Mononuclear cell (primary cell): ENCODE data around the gene C9orf85. TPM values are rescaled to one million over a fixed set of nuclear protein-coding genes. Genes with fewer than 3 reads are reported as not detected.
"Not testable (repeated sequence)": the region's sequence is repeated elsewhere in the genome, so short reads cannot be mapped to it uniquely, and the experiment has no call there.

Source experiments
- H3K27me3 ChIP-seq: 2 replicates; pipeline ENCODE4 v1.6.0; 2011; ENCODE audit warnings: low read length, control low read depth; ENCODE audit not compliant: insufficient read depth
- H3K4me1 ChIP-seq: 2 replicates; pipeline ENCODE4 v1.5.1; 2011; ENCODE audit warnings: mild to moderate bottlenecking, low read length, control low read depth; ENCODE audit not compliant: insufficient read depth
- H3K4me3 ChIP-seq: 2 replicates; pipeline ENCODE4 v1.5.1; 2011; ENCODE audit warnings: mild to moderate bottlenecking, low read length, moderate library complexity
- H3K9me3 ChIP-seq: 2 replicates; pipeline ENCODE4 v1.5.1; 2011; ENCODE audit warnings: low read depth, mild to moderate bottlenecking, control low read depth, low read length
- total RNA-seq: library from RNA; depleted of rRNA; stranded (reverse); fragments of >200 nt; gene quantifications from one replicate; pipeline ENCODE4 v1.2.3, GENCODE V29; 2012

The C9orf85 gene
- total RNA-seq, 1 donor, result 7.0 TPM

- Histone ChIP-seq H3K4me3 (no peak overlapping the region), H3K4me1 (no peaks in the 10 kb centered on the region), H3K9me3 (no peaks in the 10 kb centered on the region), H3K27me3 (no peaks in the 10 kb centered on the region)
Measured at GRCh38 chr9:71987471-71988371, 76.3 kb downstream of the C9orf85 start.

- Histone ChIP-seq H3K4me1 (no peaks in the 10 kb centered on the region), H3K27me3 (no peaks in the 10 kb centered on the region), H3K4me3 (no peak overlapping the region), H3K9me3 (no peaks in the 10 kb centered on the region)
Measured at GRCh38 chr9:71990466-71990865, 79.0 kb downstream of the C9orf85 start.

GRCh38 chr9:72005451-72005850 lies 94.0 kb downstream of the C9orf85 start:
- Histone ChIP-seq H3K4me1 (no peaks in the 10 kb centered on the region), H3K9me3 (no peaks in the 10 kb centered on the region), H3K4me3 (no peak overlapping the region), H3K27me3 (no peaks in the 10 kb centered on the region)

- Histone ChIP-seq H3K4me1 (no peaks in the 10 kb centered on the region), H3K9me3 (no peaks in the 10 kb centered on the region), H3K4me3 (no peak overlapping the region)
Measured at GRCh38 chr9:72006501-72006900, 95.1 kb downstream of the C9orf85 start.

GRCh38 chr9:72007726-72008125 lies 96.3 kb downstream of the C9orf85 start:
- not testable (repeated sequence) for H3K4me3 ChIP-seq, H3K27me3 ChIP-seq, H3K4me1 ChIP-seq, H3K9me3 ChIP-seq

More at GRCh38 chr9:72006501-72006900, 95.1 kb downstream of the C9orf85 start:
- H3K27me3 ChIP-seq, result no peaks in the 10 kb centered on the region

- H3K4me1 ChIP-seq, result peaks cover 7% of the 10 kb centered on the region
- no peak overlapping the region for H3K4me3 ChIP-seq
- H3K27me3 ChIP-seq, result no peaks in the 10 kb centered on the region
- H3K9me3 ChIP-seq, result no peaks in the 10 kb centered on the region
Measured at GRCh38 chr9:72012646-72013045, 101.2 kb downstream of the C9orf85 start.

- H3K4me3 ChIP-seq, result no peak overlapping the region
- H3K9me3 ChIP-seq, result no peaks in the 10 kb centered on the region
- H3K4me1 ChIP-seq, result peaks cover 7% of the 10 kb centered on the region
- no peaks in the 10 kb centered on the region for H3K27me3 ChIP-seq
Measured at GRCh38 chr9:72013292-72013760, 101.9 kb downstream of the C9orf85 start.

GRCh38 chr9:72022841-72023240 lies 111.4 kb downstream of the C9orf85 start:
- H3K4me3 ChIP-seq, result no peak overlapping the region
- H3K4me1 ChIP-seq, result no peaks in the 10 kb centered on the region
- no peaks in the 10 kb centered on the region for H3K9me3 ChIP-seq
- H3K27me3 ChIP-seq, result no peaks in the 10 kb centered on the region

Other genes starting within 250 kb of the C9orf85 start
- 220 TPM for gene CEMIP2, start 143.1 kb upstream of the C9orf85 start, total RNA-seq
- 33.6 TPM for gene ABHD17B, start 446 bp upstream of the C9orf85 start, total RNA-seq
- gene C9orf57, start 149.0 kb downstream of the C9orf85 start, total RNA-seq, result not detected
- not detected for gene GDA, start 237.8 kb downstream of the C9orf85 start, total RNA-seq